Heart left ventricle (tissue), 13 donors: Measurements from ENCODE around the gene PSAT1.

Experiments
- CTCF ChIP-seq, 12 donors: fragments of 200-600 bp; sonication (generic) in 4 of 12; IDR thresholded peaks; one replicate each; pipeline versions ENCODE4 v1.5.0 to v1.8.0; 2018 to 2022; ENCODE audit warnings: antibody characterized with exemption in 12 of 12, mild to moderate bottlenecking in 5 of 12
- POLR2A ChIP-seq, 2 donors: fragments of 450-650 bp; IDR thresholded peaks; one replicate each; pipeline ENCODE4 v1.6.1; 2017; ENCODE audit warnings: antibody characterized with exemption in 2 of 2, mild to moderate bottlenecking in 2 of 2, moderate library complexity in 2 of 2
- donor health status: ischemic (EF 13 %, LVEDD 7.1; RV severe dilation, severe dysfunction).
- donor health status: DM: no; HTN: yes; CAD: no.
- donor health status: DM: no; HTN: no; CAD: no.
- donor health status: ischemic (EF 25% LVEDD 6.9; RV normal size, moderate dysfunction).
- donor health status: ischemic (EF 25% LVEDD 5.7; RV mildly dilated, moderate dysfunction).
- donor health status: ischemic (EF 35%, LVEDD 5.7; RV mildly dilated, moderate dysfunction).
- donor health status: nonischemic (EF 11% LVEDD 7.7; RV severe dilation, severe dysfunction).
- donor health status: DM: yes; HTN: yes; CAD: no.
- donor health status: PGD.
- donor health status: ischemic (EF 29% LVEDD 5.4; RV normal size, mild dysfunction).
- donor health status: nonischemic (EF 23%, LVEDD 6.1; RV moderate dilation, normal function).

DNA sequence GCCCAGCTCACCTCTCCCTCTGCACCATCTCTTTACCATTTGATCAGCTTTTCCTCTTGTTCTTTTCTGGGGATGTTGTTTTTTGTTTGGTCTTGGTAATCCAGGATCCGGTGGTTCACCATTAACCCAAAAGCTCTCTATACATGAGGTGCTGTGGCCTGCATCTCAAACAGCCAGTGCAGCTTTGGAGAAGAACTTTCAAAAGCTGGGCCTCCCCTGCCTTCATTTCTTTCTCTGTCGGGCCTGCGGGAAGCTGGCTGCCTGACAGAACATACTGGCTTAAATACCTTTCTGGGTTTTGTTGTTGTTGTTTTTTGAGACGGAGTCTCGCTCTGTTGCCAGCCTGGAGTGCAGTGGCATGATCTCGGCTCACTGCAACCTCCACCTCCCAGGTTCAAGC, 12.1 kb downstream of the PSAT1 start:
- no peak for TF ChIP-seq CTCF (IDR thresholded peaks at IDR 0.05)
- TF ChIP-seq POLR2A (IDR thresholded peaks at IDR 0.05): no peak
